PC-9 (cell line): ENCODE measurements around the gene TMEM237. TPM values are rescaled to one million over a fixed set of nuclear protein-coding genes. Genes with fewer than 3 reads are reported as not detected.

Source experiments
- BruUV-seq: library from RNA; stranded (reverse); fragments of 400-500 nt; replicated peaks from 2 replicates; lab custom pipeline; 2021; lab: Mats Ljungman, UMichigan
- CTCF ChIA-PET: fragments of 300-600 bp; sonication (Branson Sonifier 250); formaldehyde crosslinking; loops from one replicate; lab custom pipeline; 2022; ENCODE audit warnings: antibody characterized with exemption; lab: Charles Lee
- POLR2A ChIA-PET: fragments of 300-600 bp; sonication (Branson Sonifier 250); formaldehyde crosslinking; loops from one replicate; lab custom pipeline; 2022; ENCODE audit warnings: antibody characterized with exemption; ENCODE audit not compliant: unreplicated experiment; lab: Charles Lee
- DNase-seq, 2 experiments: peaks; one replicate each; pipeline versions ENCODE4 v3.0.0 to v3.0.0-alpha.2; 2015 to 2022; ENCODE audit warnings: mixed read lengths in 1 of 2
- H2AFZ ChIP-seq: fragments of 200-600 bp; sonication (generic); 2 replicates; pipeline ENCODE4 v1.8.1; 2017; ENCODE audit warnings: antibody characterized with exemption
- H3F3A ChIP-seq: fragments of 200-600 bp; sonication (generic); 2 replicates; pipeline ENCODE4 v1.8.1; 2017; ENCODE audit warnings: antibody characterized with exemption, mild to moderate bottlenecking, low read depth; ENCODE audit not compliant: insufficient read depth
- H3K27ac ChIP-seq: fragments of 200-600 bp; sonication (generic); 2 replicates; pipeline ENCODE4 v1.6.1; 2016; ENCODE audit warnings: mixed run types
- H3K27me3 ChIP-seq: fragments of 200-600 bp; sonication (generic); 2 replicates; pipeline ENCODE4 v1.6.1; 2016; ENCODE audit warnings: low read depth, mixed run types; ENCODE audit not compliant: insufficient read depth
- H3K36me3 ChIP-seq: fragments of 200-600 bp; sonication (generic); 2 replicates; pipeline ENCODE4 v1.6.1; 2016; ENCODE audit warnings: low read depth, mixed run types
- H3K4me1 ChIP-seq: fragments of 200-600 bp; sonication (generic); replicated peaks from 2 replicates; pipeline ENCODE4 v1.6.1; 2016; ENCODE audit warnings: mixed run types; ENCODE audit not compliant: insufficient read depth
- H3K4me2 ChIP-seq: fragments of 200-600 bp; sonication (generic); 2 replicates; pipeline ENCODE4 v1.6.1; 2017; ENCODE audit warnings: mixed run types
- H3K4me3 ChIP-seq: fragments of 200-600 bp; sonication (generic); 2 replicates; pipeline ENCODE4 v1.6.1; 2016; ENCODE audit warnings: mixed run types
- H3K79me2 ChIP-seq: fragments of 200-600 bp; sonication (generic); 2 replicates; pipeline ENCODE4 v1.6.1; 2017; ENCODE audit warnings: low read depth, mixed run types
- H3K9me2 ChIP-seq: fragments of 200-600 bp; sonication (generic); 2 replicates; pipeline ENCODE4 v1.8.1; 2017; ENCODE audit warnings: mild to moderate bottlenecking; ENCODE audit not compliant: insufficient read depth
- H3K9me3 ChIP-seq: fragments of 200-600 bp; sonication (generic); 2 replicates; pipeline ENCODE4 v1.8.1; 2016; ENCODE audit warnings: low read depth; ENCODE audit not compliant: insufficient read depth
- H4K20me1 ChIP-seq: fragments of 200-600 bp; sonication (generic); 2 replicates; pipeline ENCODE4 v1.8.1; 2017; ENCODE audit not compliant: insufficient read depth
- CTCF ChIP-seq: fragments of 200-600 bp; sonication (generic); conservative IDR thresholded peaks from 2 replicates; pipeline ENCODE4 v1.6.1; 2017; ENCODE audit warnings: mixed run types, antibody characterized with exemption, mild to moderate bottlenecking, moderate library complexity
- EZH2 ChIP-seq: fragments of 200-600 bp; sonication (generic); IDR thresholded peaks from 2 replicates; pipeline ENCODE4 v1.8.0; 2017; ENCODE audit warnings: antibody characterized with exemption, low read depth
- intact Hi-C: fragments of 100-400 bp; cut with micrococcal nuclease; formaldehyde crosslinking; loops from one replicate; pipeline ENCODE4 v1.10.0; 2022; ENCODE audit not compliant: unreplicated experiment
- total RNA-seq: library from RNA; stranded (reverse); gene quantifications from 2 replicates; pipeline ENCODE4 v1.2.3, GENCODE V29; 2021

TMEM237 gene
- total RNA-seq, 1 experiment from 2014 or later = 24.5 TPM

- H4K20me1 ChIP-seq = no peaks in the 10 kb centered on the region
- ChIA-PET CTCF (no interaction called here), POLR2A (no interaction called here)
- H3K9me3 ChIP-seq = no peaks in the 10 kb centered on the region
- H3K4me3 ChIP-seq = no peak overlapping the region
- H3K4me2 ChIP-seq = no peak overlapping the region
- H3K4me1 ChIP-seq = no peaks in the 10 kb centered on the region
- no peak for DNase-seq
- peak overlapping the region; percentile 42; the same call in 1 of the 2 replicates for H2AFZ ChIP-seq
- no peaks in the 10 kb centered on the region for H3K27me3 ChIP-seq
- intact Hi-C loops = no loop called here
- no peaks in the 10 kb centered on the region for H3K36me3 ChIP-seq
- TF ChIP-seq CTCF (no peak), EZH2 (no peak)
- no peaks in the 10 kb centered on the region for H3K79me2 ChIP-seq
- no peaks in the 10 kb centered on the region for H3F3A ChIP-seq
- no peak overlapping the region for H3K27ac ChIP-seq
- H3K9me2 ChIP-seq = no peaks in the 10 kb centered on the region
- no TSS peak for BruUV-seq
Measured at GRCh38 chr2:201660293-201660895, 17.1 kb upstream of the TMEM237 start.

- Histone ChIP-seq H3K4me1 (no peaks in the 10 kb centered on the region), H3K79me2 (no peaks in the 10 kb centered on the region), H3K27me3 (no peaks in the 10 kb centered on the region), H3K9me2 (no peaks in the 10 kb centered on the region), H4K20me1 (no peaks in the 10 kb centered on the region), H3K27ac (no peak overlapping the region), H3K4me3 (no peak overlapping the region), H2AFZ (no peak overlapping the region), H3F3A (no peaks in the 10 kb centered on the region; the same call in 1 of the 2 replicates), H3K9me3 (no peaks in the 10 kb centered on the region), H3K4me2 (no peak overlapping the region), H3K36me3 (no peaks in the 10 kb centered on the region)
- no peak for DNase-seq
- TF ChIP-seq EZH2 (no peak), CTCF (no peak)
- POLR2A ChIA-PET = no interaction called here
- intact Hi-C loops = no loop called here
- CTCF ChIA-PET = no interaction called here
- BruUV-seq = no TSS peak
Measured at GRCh38 chr2:201656740-201657139, 13.4 kb upstream of the TMEM237 start.

GRCh38 chr2:201656102-201656501, 12.8 kb upstream of the TMEM237 start:
- H2AFZ ChIP-seq = no peak overlapping the region
- POLR2A ChIA-PET = no interaction called here
- no peak overlapping the region for H3K27ac ChIP-seq
- BruUV-seq = no TSS peak
- no peaks in the 10 kb centered on the region for H3K27me3 ChIP-seq
- DNase-seq = no peak
- no peaks in the 10 kb centered on the region for H3K9me3 ChIP-seq
- no peaks in the 10 kb centered on the region for H3K4me1 ChIP-seq
- CTCF ChIA-PET = no interaction called here
- intact Hi-C loops = no loop called here
- no peak overlapping the region for H3K4me3 ChIP-seq
- TF ChIP-seq EZH2 (no peak), CTCF (no peak)
- no peaks in the 10 kb centered on the region for H3K36me3 ChIP-seq
- no peaks in the 10 kb centered on the region for H3K79me2 ChIP-seq
- H3K9me2 ChIP-seq = no peaks in the 10 kb centered on the region
- no peaks in the 10 kb centered on the region for H4K20me1 ChIP-seq
- no peaks in the 10 kb centered on the region; the same call in 1 of the 2 replicates for H3F3A ChIP-seq
- H3K4me2 ChIP-seq = no peak overlapping the region
